ENCODE measurements around the gene DCLK1. TPM values are rescaled to one million over a fixed set of nuclear protein-coding genes. Genes with fewer than 3 reads are reported as not detected.

The DCLK1 gene
- total and polyA plus RNA-seq, 4 experiments from 2014 or later: not detected

DNA sequence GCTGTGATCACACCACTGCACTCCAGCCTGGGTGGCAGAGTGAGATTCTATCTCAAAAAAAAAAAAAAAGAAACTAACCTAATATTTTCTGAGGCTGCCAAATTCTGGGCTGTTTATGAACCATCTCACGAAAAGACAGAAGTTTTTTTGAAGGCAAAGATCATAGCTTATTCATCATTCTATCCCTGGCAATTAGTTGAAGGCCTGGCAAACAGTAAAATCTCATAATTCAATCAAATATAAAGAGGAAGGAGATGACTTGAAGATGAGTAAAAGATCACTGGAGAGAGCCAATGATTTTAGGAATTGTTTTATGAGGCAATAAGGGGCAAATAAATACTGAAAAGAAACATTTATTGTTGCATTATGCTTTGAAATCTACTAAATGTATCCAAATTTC, 216.5 kb downstream of the DCLK1 start:
- intact Hi-C loops (cut with micrococcal nuclease): no loop called here
- Histone ChIP-seq H3K9me3 (ENCODE audit: control insufficient read depth in 1 of 2, low read length in 2 of 2) (no peaks in the 10 kb centered on the region), H3K4me3 (ENCODE audit: low read length in 2 of 2) (no peak overlapping the region), H3K27ac (ENCODE audit: low read depth, low read length) (no peak overlapping the region), H3K36me3 (ENCODE audit: insufficient read depth, low read length) (no peaks in the 10 kb centered on the region), H3K27me3 (ENCODE audit: insufficient read depth, low read length) (no peaks in the 10 kb centered on the region), H3K4me1 (ENCODE audit: insufficient read depth, low read length) (no peaks in the 10 kb centered on the region)
- CTCF ChIA-PET (ENCODE audit: partially characterized antibody): no interaction called here
- no peak overlapping the region for H3K27ac Mint-ChIP-seq
- peaks cover 0 to 6% (median 0%) of the 10 kb centered on the region in 8 donors for H3K9me3 Mint-ChIP-seq
- no peak for DNase-seq
- POLR2A ChIA-PET (ENCODE audit: partially characterized antibody): no interaction called here
- no peaks in the 10 kb centered on the region for H3K4me1 Mint-ChIP-seq
- no peaks in the 10 kb centered on the region for H3K27me3 Mint-ChIP-seq
- H3K4me3 Mint-ChIP-seq: no peak overlapping the region
- no peaks in the 10 kb centered on the region for H3K36me3 Mint-ChIP-seq

DNA sequence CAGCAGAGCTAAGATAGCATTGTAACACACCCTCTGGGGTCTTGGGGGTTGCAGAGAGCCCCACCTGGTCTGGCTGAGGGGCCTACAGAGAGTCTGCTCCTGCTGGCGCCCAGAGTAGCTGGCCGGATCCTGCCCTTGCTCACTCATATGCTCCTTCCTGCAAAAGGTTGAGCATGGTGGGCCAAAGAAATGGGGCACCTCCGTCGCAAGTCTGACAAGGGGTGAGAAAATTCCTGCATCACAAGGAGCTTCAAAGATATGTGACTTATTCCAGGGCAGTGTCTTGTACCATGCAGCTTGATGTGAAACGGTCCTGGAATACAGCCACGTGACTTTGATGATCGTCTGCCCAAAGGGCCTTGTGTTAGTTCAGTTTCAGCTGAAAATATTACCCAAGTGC, 218.3 kb downstream of the DCLK1 start:
- no peak overlapping the region for H3K27ac ChIP-seq (ENCODE audit: low read depth, low read length)
- H3K36me3 Mint-ChIP-seq: no peaks in the 10 kb centered on the region
- no peak overlapping the region for H3K27ac Mint-ChIP-seq
- H3K27me3 ChIP-seq (ENCODE audit: insufficient read depth, low read length): no peaks in the 10 kb centered on the region
- intact Hi-C loops (cut with micrococcal nuclease): no loop called here
- H3K9me3 Mint-ChIP-seq: peaks cover 0 to 6% (median 0%) of the 10 kb centered on the region in 8 donors
- H3K4me3 ChIP-seq (ENCODE audit: low read length in 2 of 2): no peak overlapping the region
- H3K27me3 Mint-ChIP-seq: no peaks in the 10 kb centered on the region
- no peak for DNase-seq
- H3K4me1 Mint-ChIP-seq: no peaks in the 10 kb centered on the region
- no peaks in the 10 kb centered on the region for H3K9me3 ChIP-seq (ENCODE audit: control insufficient read depth in 1 of 2, low read length in 2 of 2)
- no peaks in the 10 kb centered on the region for H3K4me1 ChIP-seq (ENCODE audit: insufficient read depth, low read length)
- no peaks in the 10 kb centered on the region for H3K36me3 ChIP-seq (ENCODE audit: insufficient read depth, low read length)
- ChIA-PET CTCF (ENCODE audit: partially characterized antibody) (interaction anchor here (1.2 kb wide), 1 partner anchor 9 kb away, joined by 3 read pairs; no protein-coding TSS in a partner anchor), POLR2A (ENCODE audit: partially characterized antibody) (no interaction called here)
- no peak overlapping the region for H3K4me3 Mint-ChIP-seq

DNA sequence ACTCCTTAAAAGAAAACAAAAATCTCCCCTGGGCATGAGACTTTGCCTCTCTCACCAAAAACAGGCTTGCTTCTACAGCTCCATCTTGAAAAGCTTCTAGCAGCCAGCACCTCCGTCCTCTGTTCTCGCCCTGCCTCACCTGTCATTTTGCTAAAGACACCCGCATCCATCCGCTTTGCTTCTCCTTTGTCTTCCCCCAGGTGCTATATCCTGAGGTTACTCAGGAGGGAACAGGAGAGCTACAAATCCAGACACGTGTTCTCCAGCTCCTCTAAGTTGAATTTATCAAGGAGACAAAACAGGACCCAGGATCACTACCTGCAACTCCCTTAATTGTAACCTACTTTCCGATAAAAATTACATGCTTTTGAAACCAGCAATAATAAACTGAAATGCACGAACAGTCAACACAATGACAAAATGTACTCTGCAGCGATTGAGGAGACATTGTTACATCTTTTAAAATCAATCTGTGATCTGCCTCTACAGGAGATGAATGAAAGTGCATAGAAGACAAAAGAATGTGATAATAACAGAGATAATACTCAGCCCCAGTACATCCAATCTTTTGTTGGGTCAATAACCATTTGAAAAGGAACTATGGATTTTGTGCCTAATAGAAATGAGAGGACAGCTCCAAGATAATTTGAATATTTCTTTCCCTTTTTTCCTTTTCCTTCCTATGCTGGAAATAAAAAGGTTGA, 221.2 kb downstream of the DCLK1 start:
- Mint-ChIP-seq H3K4me3 (no peak overlapping the region), H3K9me3 (peaks cover 0 to 6% (median 0%) of the 10 kb centered on the region in 8 donors), H3K27me3 (no peaks in the 10 kb centered on the region), H3K27ac (no peak overlapping the region), H3K4me1 (no peaks in the 10 kb centered on the region), H3K36me3 (no peaks in the 10 kb centered on the region)
- Histone ChIP-seq H3K27ac (ENCODE audit: low read depth, low read length) (no peak overlapping the region), H3K4me1 (ENCODE audit: insufficient read depth, low read length) (no peaks in the 10 kb centered on the region), H3K36me3 (ENCODE audit: insufficient read depth, low read length) (no peaks in the 10 kb centered on the region), H3K27me3 (ENCODE audit: insufficient read depth, low read length) (no peaks in the 10 kb centered on the region), H3K4me3 (ENCODE audit: low read length in 2 of 2) (no peak overlapping the region), H3K9me3 (ENCODE audit: control insufficient read depth in 1 of 2, low read length in 2 of 2) (no peaks in the 10 kb centered on the region)
- no peak for DNase-seq
- intact Hi-C loops (cut with micrococcal nuclease): no loop called here
- POLR2A ChIA-PET (ENCODE audit: partially characterized antibody): no interaction called here
- CTCF ChIA-PET (ENCODE audit: partially characterized antibody): no interaction called here

DNA sequence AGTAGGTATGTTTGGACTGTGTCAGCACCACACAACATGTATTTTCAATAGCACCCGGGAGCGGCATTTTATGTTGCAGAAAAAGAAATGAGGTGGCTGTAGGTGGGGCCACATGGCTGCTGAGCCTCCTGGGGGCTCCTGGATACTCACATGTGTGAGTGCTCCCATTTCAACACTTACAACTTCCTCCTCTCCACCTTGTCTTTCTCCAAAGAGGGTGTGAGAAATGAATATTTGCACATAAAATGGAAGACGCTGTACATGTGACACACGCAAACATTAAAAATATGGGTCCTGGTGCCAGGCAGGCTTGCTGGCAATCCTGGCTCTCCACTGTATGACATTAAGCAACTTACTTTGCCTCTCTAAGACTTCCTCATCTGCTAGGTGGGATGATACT, 222.1 kb downstream of the DCLK1 start:
- DNase-seq: no peak
- CTCF ChIA-PET (ENCODE audit: partially characterized antibody): no interaction called here

DNA sequence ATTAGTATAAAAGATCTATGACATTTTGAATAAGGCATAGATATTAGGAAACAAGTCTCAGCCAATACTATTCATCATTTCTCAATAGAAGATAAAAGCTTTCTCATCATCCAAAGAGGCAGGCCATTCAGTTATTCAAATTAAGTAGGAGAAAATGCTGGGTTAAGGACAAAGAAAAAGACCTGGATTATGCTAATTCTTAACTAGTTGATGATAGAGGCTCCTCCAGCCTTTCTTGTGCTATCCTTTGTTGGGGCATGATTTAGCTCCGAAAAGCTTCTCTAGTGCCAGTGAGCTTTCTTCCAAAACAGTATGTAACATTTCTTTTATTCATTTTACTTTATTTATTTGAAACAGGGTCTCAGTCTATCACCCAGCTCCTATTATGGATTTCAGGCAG, 223.0 kb downstream of the DCLK1 start:
- Histone ChIP-seq H3K9me3 (ENCODE audit: control insufficient read depth in 1 of 2, low read length in 2 of 2) (no peaks in the 10 kb centered on the region), H3K4me3 (ENCODE audit: low read length in 2 of 2) (no peak overlapping the region), H3K4me1 (ENCODE audit: insufficient read depth, low read length) (no peaks in the 10 kb centered on the region), H3K27me3 (ENCODE audit: insufficient read depth, low read length) (no peaks in the 10 kb centered on the region), H3K36me3 (ENCODE audit: insufficient read depth, low read length) (no peaks in the 10 kb centered on the region), H3K27ac (ENCODE audit: low read depth, low read length) (no peak overlapping the region)
- peaks cover 0 to 8% (median 0%) of the 10 kb centered on the region in 8 donors for H3K9me3 Mint-ChIP-seq
- H3K4me1 Mint-ChIP-seq: no peaks in the 10 kb centered on the region
- no peak for DNase-seq
- intact Hi-C loops (cut with micrococcal nuclease): no loop called here
- POLR2A ChIA-PET (ENCODE audit: partially characterized antibody): no interaction called here
- H3K27me3 Mint-ChIP-seq: no peaks in the 10 kb centered on the region
- H3K36me3 Mint-ChIP-seq: no peaks in the 10 kb centered on the region
- H3K27ac Mint-ChIP-seq: no peak overlapping the region
- no peak overlapping the region for H3K4me3 Mint-ChIP-seq
- CTCF ChIA-PET (ENCODE audit: partially characterized antibody): interaction anchor here (0.7 kb wide), 1 partner anchor 9 kb away, joined by 3 read pairs; no protein-coding TSS in a partner anchor

More for the DNA sequence above, 222.1 kb downstream of the DCLK1 start:
- Mint-ChIP-seq H3K27me3 (no peaks in the 10 kb centered on the region), H3K27ac (no peak overlapping the region), H3K4me1 (no peaks in the 10 kb centered on the region), H3K4me3 (no peak overlapping the region), H3K36me3 (no peaks in the 10 kb centered on the region), H3K9me3 (peaks cover 0 to 6% (median 0%) of the 10 kb centered on the region in 8 donors)
- H3K4me1 ChIP-seq (ENCODE audit: insufficient read depth, low read length): no peaks in the 10 kb centered on the region
- no peaks in the 10 kb centered on the region for H3K36me3 ChIP-seq (ENCODE audit: insufficient read depth, low read length)
- intact Hi-C loops (cut with micrococcal nuclease): no loop called here
- no peaks in the 10 kb centered on the region for H3K27me3 ChIP-seq (ENCODE audit: insufficient read depth, low read length)
- no peak overlapping the region for H3K4me3 ChIP-seq (ENCODE audit: low read length in 2 of 2)
- no peak overlapping the region for H3K27ac ChIP-seq (ENCODE audit: low read depth, low read length)
- H3K9me3 ChIP-seq (ENCODE audit: control insufficient read depth in 1 of 2, low read length in 2 of 2): no peaks in the 10 kb centered on the region
- POLR2A ChIA-PET (ENCODE audit: partially characterized antibody): no interaction called here

DNA sequence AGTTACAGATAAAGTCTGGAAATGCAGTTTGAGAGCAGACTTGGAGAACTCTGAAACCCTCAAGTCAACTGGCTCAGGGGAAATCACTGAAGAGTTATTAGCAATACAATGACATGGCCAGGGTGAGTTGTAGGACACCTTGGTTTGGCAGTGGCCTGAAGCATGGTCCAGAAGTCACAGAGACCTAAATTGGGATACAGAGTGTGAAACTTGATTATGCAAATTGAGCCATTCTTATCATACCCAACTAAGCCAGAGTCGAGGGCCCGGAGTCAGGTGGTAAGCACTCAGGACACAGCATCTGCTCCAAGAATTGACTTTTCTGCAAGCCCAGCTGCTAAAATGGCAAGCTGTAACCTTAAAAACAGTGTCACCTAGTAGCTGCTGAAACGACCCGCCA, 224.5 kb downstream of the DCLK1 start:
- no peaks in the 10 kb centered on the region for H3K4me1 Mint-ChIP-seq
- peaks cover 0 to 5% (median 0%) of the 10 kb centered on the region in 8 donors for H3K9me3 Mint-ChIP-seq
- DNase-seq: no peak
- no peaks in the 10 kb centered on the region for H3K9me3 ChIP-seq (ENCODE audit: control insufficient read depth in 1 of 2, low read length in 2 of 2)
- H3K4me1 ChIP-seq (ENCODE audit: insufficient read depth, low read length): no peaks in the 10 kb centered on the region
- H3K36me3 Mint-ChIP-seq: no peaks in the 10 kb centered on the region
- ChIA-PET CTCF (ENCODE audit: partially characterized antibody) (no interaction called here), POLR2A (ENCODE audit: partially characterized antibody) (no interaction called here)
- no peak overlapping the region for H3K4me3 Mint-ChIP-seq
- no peaks in the 10 kb centered on the region for H3K27me3 Mint-ChIP-seq
- no peaks in the 10 kb centered on the region for H3K36me3 ChIP-seq (ENCODE audit: insufficient read depth, low read length)
- H3K27ac Mint-ChIP-seq: no peak overlapping the region
- no peaks in the 10 kb centered on the region for H3K27me3 ChIP-seq (ENCODE audit: insufficient read depth, low read length)
- H3K27ac ChIP-seq (ENCODE audit: low read depth, low read length): no peak overlapping the region
- H3K4me3 ChIP-seq (ENCODE audit: low read length in 2 of 2): no peak overlapping the region
- intact Hi-C loops (cut with micrococcal nuclease): no loop called here

DNA sequence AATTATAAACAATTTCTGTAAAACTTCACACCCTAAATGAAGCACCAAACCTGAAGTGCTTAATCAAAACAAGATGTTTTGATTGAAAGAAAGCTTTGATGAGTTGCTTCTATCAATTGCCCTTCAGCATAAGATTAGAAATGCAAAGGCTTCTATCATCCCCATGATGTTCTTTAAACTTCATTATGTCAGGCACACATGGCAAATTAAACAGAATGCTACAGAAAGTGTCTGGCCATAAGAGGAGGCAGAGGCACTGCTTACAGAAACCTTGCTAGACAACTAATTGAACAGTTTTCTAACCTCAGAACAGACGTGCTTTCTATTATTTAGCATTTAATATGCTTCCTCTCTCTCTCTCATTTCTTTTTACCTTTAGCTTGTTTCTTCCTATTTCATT, 228.1 kb downstream of the DCLK1 start:
- Mint-ChIP-seq H3K27ac (no peak overlapping the region), H3K36me3 (no peaks in the 10 kb centered on the region), H3K4me3 (no peak overlapping the region), H3K9me3 (peaks cover 0 to 4% (median 0%) of the 10 kb centered on the region in 8 donors), H3K4me1 (no peaks in the 10 kb centered on the region), H3K27me3 (no peaks in the 10 kb centered on the region)
- DNase-seq: no peak
- intact Hi-C loops (cut with micrococcal nuclease): no loop called here
- CTCF ChIA-PET (ENCODE audit: partially characterized antibody): no interaction called here
- Histone ChIP-seq H3K36me3 (ENCODE audit: insufficient read depth, low read length) (no peaks in the 10 kb centered on the region), H3K27ac (ENCODE audit: low read depth, low read length) (no peak overlapping the region), H3K27me3 (ENCODE audit: insufficient read depth, low read length) (no peaks in the 10 kb centered on the region), H3K9me3 (ENCODE audit: control insufficient read depth in 1 of 2, low read length in 2 of 2) (no peaks in the 10 kb centered on the region), H3K4me1 (ENCODE audit: insufficient read depth, low read length) (no peaks in the 10 kb centered on the region), H3K4me3 (ENCODE audit: low read length in 2 of 2) (no peak overlapping the region)
- POLR2A ChIA-PET (ENCODE audit: partially characterized antibody): no interaction called here
